AG04450 (cell line): ENCODE measurements around the gene ZNF674. TPM values are rescaled to one million over a fixed set of nuclear protein-coding genes. Genes with fewer than 3 reads are reported as not detected.

Experiments used
- CTCF ChIA-PET: fragments of 300-600, 350-600 bp; formaldehyde crosslinking; extraction: SDS; loops from one replicate; lab custom pipeline; 2022; ENCODE audit warnings: antibody characterized with exemption, inconsistent platforms; lab: Charles Lee
- POLR2A ChIA-PET: fragments of 350-600 bp; formaldehyde crosslinking; extraction: SDS; loops from one replicate; lab custom pipeline; 2021; ENCODE audit warnings: antibody characterized with exemption, inconsistent platforms; lab: Yijun Ruan, JAX
- DNase-seq: peaks from one replicate; pipeline ENCODE4 v3.0.0-alpha.2; 2011; ENCODE audit warnings: low read depth, low spot score
- H3K27ac ChIP-seq: one replicate; pipeline ENCODE4 v1.5.1; 2012; ENCODE audit warnings: low read depth, low read length, control low read depth
- H3K27me3 ChIP-seq: one replicate; pipeline ENCODE4 v1.6.0; 2012; ENCODE audit warnings: low read length; ENCODE audit not compliant: control insufficient read depth, insufficient read depth
- H3K4me3 ChIP-seq: 2 replicates; pipeline ENCODE4 v1.5.1; 2011; ENCODE audit warnings: mild to moderate bottlenecking, low read depth, low read length, control low read depth
- H3K9me3 ChIP-seq: 2 replicates; pipeline ENCODE4 v1.5.1; 2012; ENCODE audit warnings: low read length; ENCODE audit not compliant: control insufficient read depth, insufficient read depth
- polyA plus RNA-seq: library from polyadenylated mRNA; depleted of rRNA; stranded (reverse); fragments of >200 nt; gene quantifications from 2 replicates; pipeline ENCODE4 v1.2.3, GENCODE V29; 2011
- TF ChIP-seq, protein P1 (sequence below): IDR thresholded peaks from 2 replicates; pipeline ENCODE4 v1.5.1; 2011; ENCODE audit warnings: low read depth, low read length, control low read depth, inconsistent platforms

ZNF674 gene
- polyA plus RNA-seq, 1 experiment: 4.1 TPM

GRCh38 chrX:46559062-46559461 is 13.8 kb upstream of the ZNF674 start:
- Histone ChIP-seq H3K9me3 (no peaks in the 10 kb centered on the region), H3K4me3 (no peak overlapping the region), H3K27me3 (no peaks in the 10 kb centered on the region), H3K27ac (no peak overlapping the region)
- TF ChIP-seq, protein P1, sequence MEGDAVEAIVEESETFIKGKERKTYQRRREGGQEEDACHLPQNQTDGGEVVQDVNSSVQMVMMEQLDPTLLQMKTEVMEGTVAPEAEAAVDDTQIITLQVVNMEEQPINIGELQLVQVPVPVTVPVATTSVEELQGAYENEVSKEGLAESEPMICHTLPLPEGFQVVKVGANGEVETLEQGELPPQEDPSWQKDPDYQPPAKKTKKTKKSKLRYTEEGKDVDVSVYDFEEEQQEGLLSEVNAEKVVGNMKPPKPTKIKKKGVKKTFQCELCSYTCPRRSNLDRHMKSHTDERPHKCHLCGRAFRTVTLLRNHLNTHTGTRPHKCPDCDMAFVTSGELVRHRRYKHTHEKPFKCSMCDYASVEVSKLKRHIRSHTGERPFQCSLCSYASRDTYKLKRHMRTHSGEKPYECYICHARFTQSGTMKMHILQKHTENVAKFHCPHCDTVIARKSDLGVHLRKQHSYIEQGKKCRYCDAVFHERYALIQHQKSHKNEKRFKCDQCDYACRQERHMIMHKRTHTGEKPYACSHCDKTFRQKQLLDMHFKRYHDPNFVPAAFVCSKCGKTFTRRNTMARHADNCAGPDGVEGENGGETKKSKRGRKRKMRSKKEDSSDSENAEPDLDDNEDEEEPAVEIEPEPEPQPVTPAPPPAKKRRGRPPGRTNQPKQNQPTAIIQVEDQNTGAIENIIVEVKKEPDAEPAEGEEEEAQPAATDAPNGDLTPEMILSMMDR: no peak
- CTCF ChIA-PET: no interaction called here
- no peak for DNase-seq
- POLR2A ChIA-PET: no interaction called here

- Histone ChIP-seq H3K27me3 (no peaks in the 10 kb centered on the region), H3K27ac (no peak overlapping the region), H3K9me3 (no peaks in the 10 kb centered on the region), H3K4me3 (no peak overlapping the region)
- POLR2A ChIA-PET: interaction anchor here (0.7 kb wide), 2 partner anchors 132 to 237 kb away, joined by 6 to 7 read pairs; no protein-coding TSS in a partner anchor
- CTCF ChIA-PET: interaction anchor here (0.7 to 1.5 kb wide), 13 partner anchors 36 to 538 kb away, joined by 3 to 13 read pairs (median 4); no protein-coding TSS in a partner anchor
- TF ChIP-seq, protein P1: peak; percentile 32
- DNase-seq: no peak
These were observed 9.7 kb upstream of the ZNF674 start for GRCh38 chrX:46554942-46555341.

- no peaks in the 10 kb centered on the region for H3K9me3 ChIP-seq
- TF ChIP-seq, protein P1: no peak
- H3K27ac ChIP-seq: no peak overlapping the region
- CTCF ChIA-PET: interaction anchor here (1.5 kb wide), 1 partner anchor 243 kb away, joined by 4 read pairs; no protein-coding TSS in a partner anchor
- POLR2A ChIA-PET: no interaction called here
- H3K27me3 ChIP-seq: no peaks in the 10 kb centered on the region
- no peak for DNase-seq
- no peak overlapping the region for H3K4me3 ChIP-seq
These were observed 8.7 kb upstream of the ZNF674 start for GRCh38 chrX:46553935-46554334.

GRCh38 chrX:46551494-46552128 is 6.4 kb upstream of the ZNF674 start:
- ChIA-PET CTCF (no interaction called here), POLR2A (no interaction called here)
- Histone ChIP-seq H3K9me3 (no peaks in the 10 kb centered on the region), H3K27me3 (no peaks in the 10 kb centered on the region), H3K4me3 (no peak overlapping the region), H3K27ac (peak overlapping the region; percentile 57)
- no peak for DNase-seq
- TF ChIP-seq, protein P1: no peak

DNA sequence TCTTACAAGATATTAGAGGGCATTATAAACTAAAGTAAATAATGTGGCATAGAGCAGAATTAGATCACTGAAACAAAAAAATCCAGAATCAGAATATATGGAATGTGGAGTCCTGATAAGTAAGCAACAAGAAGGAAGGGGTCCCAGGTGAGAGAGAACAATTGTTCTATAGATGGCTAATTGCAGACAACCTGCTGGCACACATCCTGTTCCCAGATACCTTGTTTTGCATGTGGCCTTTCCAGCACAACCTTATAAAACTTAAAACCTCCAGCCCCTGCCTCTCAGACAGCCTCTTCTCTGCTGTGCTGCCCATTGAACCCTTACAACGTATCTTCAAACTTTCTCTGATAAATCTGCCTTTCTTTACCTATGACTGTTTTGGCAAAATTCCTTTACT is 4.7 kb upstream of the ZNF674 start:
- TF ChIP-seq, protein P1: no peak
- ChIA-PET POLR2A (no interaction called here), CTCF (no interaction called here)
- Histone ChIP-seq H3K27me3 (no peaks in the 10 kb centered on the region), H3K27ac (no peak overlapping the region), H3K4me3 (no peak overlapping the region), H3K9me3 (no peaks in the 10 kb centered on the region; the same call in 1 of the 2 replicates)
- no peak for DNase-seq
